GM21447 (cell line): ENCODE data around the gene IKZF1.
"Not testable (repeated sequence)": the region's sequence is repeated elsewhere in the genome, so short reads cannot be mapped to it uniquely, and the experiment has no call there.

Experiments used
- ATAC-seq: cut with Tn5 transposase; IDR thresholded peaks from one replicate; pipeline ENCODE4 v1.9.1; 2021; ENCODE audit not compliant: unreplicated experiment

Gene IKZF1

GRCh38 chr7:50332241-50333165 lies 28.0 kb downstream of the IKZF1 start:
- ATAC-seq = no peak

- no peak for ATAC-seq
Observed at GRCh38 chr7:50333221-50333651, 28.7 kb downstream of the IKZF1 start.

GRCh38 chr7:50334341-50334994 lies 30.0 kb downstream of the IKZF1 start:
- no peak for ATAC-seq

- no peak for ATAC-seq
Observed at GRCh38 chr7:50335230-50335794, 30.8 kb downstream of the IKZF1 start.

GRCh38 chr7:50335795-50336754 lies 31.6 kb downstream of the IKZF1 start:
- ATAC-seq = no peak

GRCh38 chr7:50336894-50337703 lies 32.6 kb downstream of the IKZF1 start:
- ATAC-seq = no peak

GRCh38 chr7:50339472-50339871 lies 35.0 kb downstream of the IKZF1 start:
- ATAC-seq = not testable (repeated sequence)

- peak; percentile 26 for ATAC-seq
Observed at GRCh38 chr7:50339990-50340500, 35.5 kb downstream of the IKZF1 start.

- ATAC-seq = no peak
Observed at GRCh38 chr7:50341724-50342123, 37.2 kb downstream of the IKZF1 start.

- no peak for ATAC-seq
Observed at GRCh38 chr7:50342616-50343114, 38.1 kb downstream of the IKZF1 start.

GRCh38 chr7:50346545-50347497 lies 42.3 kb downstream of the IKZF1 start:
- ATAC-seq = no peak

GRCh38 chr7:50347693-50348092 lies 43.2 kb downstream of the IKZF1 start:
- ATAC-seq = no peak

GRCh38 chr7:50348469-50349162 lies 44.1 kb downstream of the IKZF1 start:
- ATAC-seq = no peak

- no peak for ATAC-seq
Observed at GRCh38 chr7:50349399-50349798, 44.9 kb downstream of the IKZF1 start.

- peak; percentile 72 for ATAC-seq
Observed at GRCh38 chr7:50349963-50350944, 45.7 kb downstream of the IKZF1 start.

- no peak for ATAC-seq
Observed at GRCh38 chr7:50351267-50351666, 46.8 kb downstream of the IKZF1 start.

GRCh38 chr7:50352282-50352681 lies 47.8 kb downstream of the IKZF1 start:
- peak; percentile 85 for ATAC-seq
